GM19351 (cell line): ENCODE results near the gene SPP1.
"Not testable (repeated sequence)": the region's sequence is repeated elsewhere in the genome, so short reads cannot be mapped to it uniquely, and the experiment has no call there.

Source experiments
- ATAC-seq: cut with Tn5 transposase; IDR thresholded peaks from one replicate; pipeline ENCODE4 v1.9.1; 2021; ENCODE audit warnings: mild to moderate bottlenecking, moderate library complexity; ENCODE audit not compliant: unreplicated experiment

SPP1 gene

DNA sequence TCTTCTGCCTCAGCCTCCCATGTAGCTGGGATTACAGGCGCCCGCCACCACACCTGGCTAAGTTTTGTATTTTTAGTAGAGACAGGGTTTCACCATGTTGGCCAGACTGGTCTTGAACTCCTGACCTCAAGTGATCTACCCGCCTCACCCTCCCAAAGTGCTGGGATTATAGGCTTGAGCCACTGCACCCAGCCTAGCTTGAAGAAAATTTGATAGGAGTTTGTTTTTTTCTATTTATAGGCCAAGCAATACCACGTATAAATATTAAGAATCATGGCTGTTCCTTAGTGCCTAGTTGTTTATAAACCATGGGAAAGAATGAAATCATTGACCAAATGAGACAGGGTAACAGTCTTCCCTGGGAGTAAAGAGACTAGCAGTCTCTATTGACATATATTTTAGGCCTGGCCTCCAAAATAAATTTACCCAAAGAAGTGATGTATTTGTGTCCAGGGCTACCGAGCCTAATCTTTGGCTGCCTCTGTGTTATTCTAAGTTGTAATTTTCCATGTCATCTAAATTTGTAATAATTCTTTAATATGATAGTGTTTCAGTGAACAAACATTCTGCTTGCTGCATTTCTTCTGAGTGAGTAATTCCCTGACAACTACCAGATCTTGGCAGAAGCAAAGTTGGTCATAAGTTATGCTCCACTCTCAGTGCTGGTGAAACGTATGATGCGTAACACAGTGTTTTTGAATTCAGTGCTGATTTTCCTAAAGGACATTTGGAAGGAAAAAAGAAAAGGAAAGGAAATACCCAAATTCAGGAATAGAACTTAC lies 42.2 kb downstream of the SPP1 start:
- ATAC-seq: no peak

DNA sequence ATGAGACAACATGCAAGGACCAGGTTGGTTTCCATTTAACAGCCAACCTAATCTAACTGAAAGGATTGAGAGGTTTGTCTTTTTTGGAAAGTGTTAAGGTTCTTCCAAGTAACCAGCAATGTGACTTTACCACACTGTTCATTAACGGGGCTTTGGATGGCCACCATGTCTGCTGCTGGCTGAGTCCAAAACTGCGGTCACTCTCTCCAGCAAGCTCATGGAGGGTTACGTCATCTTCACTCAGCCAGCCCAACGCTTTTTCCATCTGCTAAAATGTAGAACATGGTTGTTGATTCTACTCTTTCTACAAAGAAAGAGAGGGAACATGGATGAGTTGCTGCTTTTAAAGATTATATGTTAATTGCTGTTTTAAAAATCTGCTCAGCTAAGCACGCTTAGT lies 43.0 kb downstream of the SPP1 start:
- no peak for ATAC-seq

DNA sequence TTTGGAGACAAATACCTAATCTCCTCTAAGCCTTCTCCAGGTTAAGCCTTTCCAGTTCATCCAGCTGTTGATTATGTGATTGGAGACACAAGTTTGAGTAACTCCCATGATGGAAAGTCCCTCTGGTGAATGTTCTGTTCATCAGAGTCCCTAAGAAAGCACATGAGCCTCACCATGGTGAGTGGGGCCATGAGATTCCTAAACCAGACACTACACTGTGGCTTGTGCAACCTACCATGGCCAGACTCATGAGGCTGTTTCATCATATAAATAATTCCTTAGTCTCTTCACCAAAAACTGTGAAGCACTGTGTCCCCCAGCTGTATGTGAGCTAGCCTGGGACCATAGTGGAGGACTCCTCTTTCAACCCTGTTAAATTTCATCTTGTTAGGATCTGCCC lies 46.3 kb downstream of the SPP1 start:
- no peak for ATAC-seq

DNA sequence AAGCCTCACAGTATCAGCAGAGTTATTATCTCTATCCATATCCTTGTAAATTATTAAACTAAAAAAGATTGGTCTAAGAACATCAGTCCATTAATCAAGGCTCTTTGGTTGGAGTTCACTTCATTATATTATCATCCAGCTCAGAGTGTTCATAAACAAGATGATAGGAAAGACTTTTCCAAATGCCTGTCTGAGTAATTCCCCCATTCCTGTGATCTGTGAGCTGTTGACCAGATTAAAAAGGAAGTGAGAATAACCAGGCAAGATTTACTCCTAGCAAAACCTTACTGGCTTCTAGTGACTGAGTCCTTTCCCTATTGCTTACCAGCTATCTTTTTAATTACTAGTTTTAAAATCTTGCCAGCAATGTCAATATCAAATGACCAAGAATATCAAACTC lies 46.8 kb downstream of the SPP1 start:
- ATAC-seq: no peak

DNA sequence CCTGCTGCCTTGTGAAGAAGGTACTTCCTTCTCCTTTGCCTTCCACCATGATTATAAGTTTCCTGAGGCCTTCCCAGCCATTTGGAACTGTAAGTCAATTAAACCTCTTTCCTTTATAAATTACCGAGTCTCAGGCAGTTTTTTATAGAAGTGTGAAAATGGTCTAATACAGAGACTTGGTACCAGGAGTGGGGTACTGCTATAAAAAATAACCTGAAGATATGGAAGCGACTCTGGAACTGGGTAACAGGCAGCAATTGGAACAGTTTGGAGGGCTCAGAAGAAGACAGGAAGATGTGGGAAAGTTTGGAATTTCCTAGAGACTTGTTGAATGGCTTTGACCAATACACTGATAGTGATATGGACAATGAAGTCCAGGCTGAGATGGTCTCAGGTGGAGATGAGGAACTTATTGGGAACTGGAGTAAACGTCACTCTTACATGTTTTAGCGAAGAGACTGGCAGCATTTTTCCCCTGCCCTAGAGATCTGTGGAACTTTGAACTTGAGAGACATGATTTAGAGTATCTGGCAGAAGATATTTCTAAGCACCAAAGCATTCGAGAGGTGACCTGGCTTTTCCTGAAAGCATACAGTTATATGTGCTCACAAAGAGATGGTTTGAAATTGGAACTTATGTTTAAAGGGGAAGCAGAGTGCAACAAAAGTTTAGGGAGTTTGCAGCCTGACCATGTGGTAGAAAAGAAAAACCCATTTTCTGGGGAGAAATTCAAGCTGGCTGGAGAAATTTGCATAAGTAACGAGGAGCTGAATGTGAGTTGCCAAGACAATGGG lies 50.6 kb downstream of the SPP1 start:
- not testable (repeated sequence) for ATAC-seq

DNA sequence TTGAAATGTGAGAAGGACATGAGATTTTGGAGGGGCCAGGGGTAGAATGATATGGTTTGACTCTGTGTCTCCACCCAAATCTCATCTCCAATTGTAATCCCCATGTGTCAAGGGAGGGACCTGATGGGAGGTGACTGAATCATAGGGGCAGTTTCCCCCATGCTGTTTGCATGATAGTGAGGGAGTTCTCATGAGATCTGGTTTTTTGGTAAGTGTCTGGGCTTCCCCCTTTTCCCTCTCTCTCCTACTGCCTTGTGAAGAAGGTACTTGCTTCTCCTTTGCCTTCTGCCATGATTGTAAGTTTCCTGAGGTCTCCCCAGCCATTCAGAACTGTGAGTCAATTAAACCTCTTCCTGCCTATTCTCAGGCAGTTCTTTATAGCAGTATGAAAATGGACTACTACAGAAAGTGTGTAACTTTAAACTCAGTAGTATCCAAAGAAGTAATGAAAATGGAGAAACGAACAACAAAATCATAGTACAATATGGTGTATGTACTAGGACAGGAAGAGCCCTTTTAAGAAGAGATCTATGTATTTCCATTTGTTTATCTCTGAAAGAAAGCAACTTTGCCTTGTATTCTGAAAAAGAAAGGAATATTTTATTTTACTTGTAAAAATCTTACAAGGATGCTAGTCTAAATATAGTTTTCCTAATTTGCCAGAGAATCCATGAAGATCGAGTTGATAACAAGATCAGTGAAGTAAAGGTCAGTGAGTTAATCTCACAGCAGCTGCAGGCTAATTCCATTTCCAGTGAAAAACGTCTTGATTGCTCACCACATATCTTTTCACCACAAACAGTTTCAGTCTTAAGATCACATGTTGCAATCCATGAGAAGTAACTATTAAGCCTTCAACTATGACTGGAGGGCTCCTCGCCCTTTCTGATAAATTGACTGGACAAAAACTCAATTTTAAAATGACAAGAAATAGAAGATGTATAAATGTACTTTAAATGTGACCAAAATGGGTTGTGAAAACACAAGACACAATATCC lies 52.4 kb downstream of the SPP1 start:
- ATAC-seq: no peak

DNA sequence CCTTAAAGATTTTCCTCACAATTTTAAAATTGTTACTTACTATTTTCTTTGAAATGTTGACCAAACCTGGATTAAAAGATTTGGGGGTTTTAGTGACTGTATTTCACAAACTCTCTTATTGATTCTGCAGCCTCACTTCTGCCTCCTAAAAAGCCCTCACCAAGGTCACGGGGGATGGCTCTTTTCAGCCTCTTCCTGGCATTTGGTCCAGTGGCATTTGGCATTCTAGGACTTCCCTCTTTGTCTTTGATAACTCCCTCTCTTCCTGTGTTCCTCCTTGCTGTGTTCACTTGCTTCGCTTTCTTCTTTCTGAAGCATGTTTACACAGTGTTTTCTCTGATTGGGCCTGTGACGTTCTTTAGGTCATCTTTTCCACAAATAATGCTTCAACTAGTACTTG lies 53.4 kb downstream of the SPP1 start:
- ATAC-seq: no peak

DNA sequence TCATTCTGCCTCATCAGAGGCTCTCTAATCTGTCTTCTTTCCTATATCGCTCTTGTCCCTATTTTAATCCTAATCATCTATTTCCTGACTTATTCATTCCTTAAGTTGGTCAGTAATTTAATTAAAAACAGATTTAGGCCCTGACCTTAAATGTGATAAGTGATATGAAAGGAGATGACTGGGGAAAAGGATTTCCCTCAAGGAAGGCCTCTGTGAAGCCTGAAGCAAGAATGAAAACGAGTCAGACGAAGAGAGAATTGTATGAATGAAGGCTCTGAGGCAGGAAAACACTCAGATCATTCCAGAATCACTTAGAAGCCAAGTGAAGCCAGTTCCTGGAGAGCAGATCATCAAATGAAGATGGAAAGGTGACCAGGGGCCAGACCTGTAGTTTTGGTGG lies 54.0 kb downstream of the SPP1 start:
- ATAC-seq: no peak

DNA sequence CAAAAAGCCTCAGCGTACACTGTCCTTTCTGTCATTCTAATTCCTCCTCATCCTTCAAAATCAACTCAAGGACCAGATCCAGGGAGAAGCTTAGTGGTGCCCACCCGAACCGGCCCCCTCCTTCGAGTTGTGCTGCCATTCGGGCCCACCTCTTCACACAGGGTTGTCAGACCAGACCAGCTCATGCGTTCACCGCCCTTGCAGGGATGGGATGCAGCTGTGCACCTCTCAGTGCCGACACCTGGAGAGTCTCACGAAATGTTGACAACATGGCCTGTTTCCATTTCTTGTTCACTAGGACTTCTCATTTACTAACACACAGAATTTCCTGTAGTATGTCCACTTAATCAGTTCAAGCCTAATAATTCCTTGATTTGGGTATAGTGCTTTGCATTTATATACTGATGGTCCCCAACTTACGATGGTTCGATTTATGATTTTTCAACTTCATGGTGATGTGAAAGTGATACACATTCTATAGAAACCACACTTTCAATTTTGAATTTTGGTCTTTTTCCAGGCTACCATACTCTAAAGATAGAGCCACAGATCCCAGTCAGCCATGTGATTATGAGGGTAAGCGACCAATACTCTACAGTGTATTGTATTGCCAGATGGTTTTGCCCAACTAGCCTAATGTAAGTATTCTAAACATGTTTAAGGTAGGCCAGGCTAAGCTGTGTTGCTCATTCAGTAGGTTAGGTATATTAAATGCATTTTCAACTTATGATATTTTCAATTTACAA lies 55.2 kb downstream of the SPP1 start:
- ATAC-seq: no peak
